H1 (cell line): ENCODE data around the gene HBEGF.

ENCODE experiments used
- CTCF ChIP-seq, 3 experiments: IDR thresholded peaks; 1 replicate in 2 of 3; 2 replicates in 1 of 3; pipeline versions ENCODE4 v1.5.1 to v1.6.1; 2011; ENCODE audit warnings: low read length in 3 of 3, mild to moderate bottlenecking in 3 of 3, inconsistent platforms in 2 of 3, low read depth in 1 of 3, moderate library complexity in 1 of 3; ENCODE audit not compliant: insufficient read depth in 1 of 3; ENCODE audit errors: control extremely low read depth in 1 of 3
- GTF2F1 ChIP-seq: IDR thresholded peaks from 2 replicates; pipeline ENCODE4 v1.6.1; 2012; ENCODE audit warnings: low read depth, low read length, improper control_type of control experiment, borderline replicate concordance
- POLR2AphosphoS5 ChIP-seq: IDR thresholded peaks from 2 replicates; pipeline ENCODE4 v1.6.1; 2011; ENCODE audit warnings: low read depth, low read length
- RAD21 ChIP-seq, 2 experiments: IDR thresholded peaks in 1 of 2; conservative IDR thresholded peaks in 1 of 2; 2 replicates each; pipeline ENCODE4 v1.6.1; 2011; ENCODE audit warnings: low read depth in 2 of 2, low read length in 2 of 2, improper control_type of control experiment in 1 of 2, inconsistent platforms in 1 of 2, mild to moderate bottlenecking in 1 of 2, moderate library complexity in 1 of 2

GRCh38 chr5:140381351-140381750 lies 34.9 kb upstream of the HBEGF start:
- TF ChIP-seq RAD21 (IDR thresholded peaks at IDR 0.05 in 1 of 2, conservative IDR thresholded peaks at IDR 0.05 in 1 of 2; ENCODE audit: low read depth in 2 of 2, low read length in 2 of 2) (no peak), GTF2F1 (no peak), POLR2AphosphoS5 (no peak), CTCF (IDR thresholded peaks at IDR 0.05; ENCODE audit: control extremely low read depth in 1 of 3, insufficient read depth in 1 of 3, low read depth in 1 of 3, low read length in 3 of 3) (no peak)
